RWPE2 (cell line): ENCODE measurements around the gene SLIT3.

Source experiments
- ATAC-seq: fragments of 200-7000 bp; cut with Tn5 transposase; 3 replicates; pipeline ENCODE4 v1.9.1; 2021; ENCODE audit warnings: low read depth
- DNase-seq: peaks from one replicate; pipeline ENCODE4 v3.0.0-alpha.2; 2020; ENCODE audit warnings: low spot score
- H3K27ac ChIP-seq: fragments of 450-650 bp; 2 replicates; pipeline ENCODE4 v1.5.1; 2017; ENCODE audit warnings: mild to moderate bottlenecking; ENCODE audit not compliant: poor library complexity, severe bottlenecking
- H3K27me3 ChIP-seq: fragments of 250-450 bp; sonication (Bioruptor Pico); 2 replicates; pipeline ENCODE4 v1.5.1; 2021; ENCODE audit warnings: mild to moderate bottlenecking, moderate library complexity; ENCODE audit not compliant: insufficient read depth, poor library complexity, severe bottlenecking
- H3K36me3 ChIP-seq: fragments of 250-450 bp; sonication (Bioruptor Pico); 2 replicates; pipeline ENCODE4 v1.5.1; 2020; ENCODE audit warnings: low read depth, mild to moderate bottlenecking, moderate library complexity
- H3K4me1 ChIP-seq: fragments of 250-450 bp; sonication (Bioruptor Pico); 2 replicates; pipeline ENCODE4 v1.5.1; 2021; ENCODE audit warnings: mild to moderate bottlenecking, moderate library complexity; ENCODE audit not compliant: insufficient read depth, poor library complexity, severe bottlenecking
- H3K4me3 ChIP-seq: fragments of 250-450 bp; sonication (Bioruptor Pico); 2 replicates; pipeline ENCODE4 v1.5.1; 2021; ENCODE audit warnings: mild to moderate bottlenecking, moderate library complexity; ENCODE audit not compliant: severe bottlenecking
- H3K9me3 ChIP-seq: fragments of 250-450 bp; sonication (Bioruptor Pico); 2 replicates; pipeline ENCODE4 v1.5.1; 2021; ENCODE audit warnings: mild to moderate bottlenecking, moderate library complexity; ENCODE audit not compliant: severe bottlenecking
- TF ChIP-seq, protein P1 (sequence below): fragments of 450-650 bp; IDR thresholded peaks from one replicate; pipeline ENCODE4 v1.5.1; 2017; ENCODE audit warnings: mild to moderate bottlenecking, moderate library complexity; ENCODE audit not compliant: poor library complexity, severe bottlenecking

Gene SLIT3

GRCh38 chr5:168990679-168991078, 310.3 kb downstream of the SLIT3 start:
- Histone ChIP-seq H3K4me3 (no peak overlapping the region), H3K4me1 (no peaks in the 10 kb centered on the region), H3K9me3 (no peaks in the 10 kb centered on the region), H3K27me3 (no peaks in the 10 kb centered on the region), H3K36me3 (no peaks in the 10 kb centered on the region), H3K27ac (no peak overlapping the region)
- TF ChIP-seq, protein P1, sequence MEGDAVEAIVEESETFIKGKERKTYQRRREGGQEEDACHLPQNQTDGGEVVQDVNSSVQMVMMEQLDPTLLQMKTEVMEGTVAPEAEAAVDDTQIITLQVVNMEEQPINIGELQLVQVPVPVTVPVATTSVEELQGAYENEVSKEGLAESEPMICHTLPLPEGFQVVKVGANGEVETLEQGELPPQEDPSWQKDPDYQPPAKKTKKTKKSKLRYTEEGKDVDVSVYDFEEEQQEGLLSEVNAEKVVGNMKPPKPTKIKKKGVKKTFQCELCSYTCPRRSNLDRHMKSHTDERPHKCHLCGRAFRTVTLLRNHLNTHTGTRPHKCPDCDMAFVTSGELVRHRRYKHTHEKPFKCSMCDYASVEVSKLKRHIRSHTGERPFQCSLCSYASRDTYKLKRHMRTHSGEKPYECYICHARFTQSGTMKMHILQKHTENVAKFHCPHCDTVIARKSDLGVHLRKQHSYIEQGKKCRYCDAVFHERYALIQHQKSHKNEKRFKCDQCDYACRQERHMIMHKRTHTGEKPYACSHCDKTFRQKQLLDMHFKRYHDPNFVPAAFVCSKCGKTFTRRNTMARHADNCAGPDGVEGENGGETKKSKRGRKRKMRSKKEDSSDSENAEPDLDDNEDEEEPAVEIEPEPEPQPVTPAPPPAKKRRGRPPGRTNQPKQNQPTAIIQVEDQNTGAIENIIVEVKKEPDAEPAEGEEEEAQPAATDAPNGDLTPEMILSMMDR, result no peak
- ATAC-seq, result no peak
- no peak for DNase-seq

- Histone ChIP-seq H3K9me3 (no peaks in the 10 kb centered on the region), H3K27ac (no peak overlapping the region), H3K36me3 (no peaks in the 10 kb centered on the region), H3K27me3 (no peaks in the 10 kb centered on the region), H3K4me3 (no peak overlapping the region), H3K4me1 (no peaks in the 10 kb centered on the region)
- ATAC-seq, result no peak
- TF ChIP-seq, protein P1, result no peak
- no peak for DNase-seq
Observed at GRCh38 chr5:168989731-168990505, 311.0 kb downstream of the SLIT3 start.

- ATAC-seq (no peak), DNase-seq (no peak)
- TF ChIP-seq, protein P1, result no peak
- no peak overlapping the region for H3K4me3 ChIP-seq
- H3K36me3 ChIP-seq, result no peaks in the 10 kb centered on the region
- H3K4me1 ChIP-seq, result no peaks in the 10 kb centered on the region
- H3K27me3 ChIP-seq, result no peaks in the 10 kb centered on the region
- H3K9me3 ChIP-seq, result no peaks in the 10 kb centered on the region
- H3K27ac ChIP-seq, result no peak overlapping the region
Observed at GRCh38 chr5:168988699-168989098, 312.2 kb downstream of the SLIT3 start.

DNA sequence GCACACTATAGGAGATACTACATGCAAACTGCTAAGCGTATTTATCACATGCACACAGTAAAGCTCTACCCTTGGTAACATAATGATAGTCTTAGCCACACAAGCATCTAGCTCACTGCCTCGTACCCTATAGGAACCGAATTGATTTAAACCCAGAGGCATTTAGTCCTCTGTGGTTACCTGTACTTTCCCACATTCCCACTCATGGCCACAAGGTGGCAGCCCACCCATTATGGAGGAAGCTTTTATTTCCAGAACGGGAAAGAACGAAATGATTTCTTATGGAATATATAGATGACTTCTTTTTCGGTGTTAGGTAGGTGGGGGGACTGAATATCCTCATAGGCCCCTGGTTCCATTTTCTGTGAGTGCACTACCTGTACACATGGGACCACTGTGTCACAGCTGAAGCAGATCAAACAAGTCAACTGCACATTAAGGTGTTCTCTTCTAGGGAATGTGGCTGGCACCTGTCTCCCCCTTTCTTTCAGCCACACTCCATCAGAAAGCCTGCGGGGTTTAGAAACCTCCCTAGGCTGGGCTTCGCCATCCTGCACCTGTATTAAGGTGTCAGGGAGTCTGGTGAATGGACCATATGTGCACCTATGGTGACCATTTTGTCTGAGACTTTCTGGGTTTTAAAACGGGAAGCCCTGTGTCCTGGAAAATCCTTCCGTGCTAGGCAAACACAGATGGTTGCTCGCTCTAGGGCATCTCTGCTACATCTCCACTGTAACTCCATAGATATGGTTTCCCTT, 313.2 kb downstream of the SLIT3 start:
- ATAC-seq, result peak; percentile 69
- Histone ChIP-seq H3K27ac (no peak overlapping the region), H3K36me3 (no peaks in the 10 kb centered on the region), H3K4me1 (no peaks in the 10 kb centered on the region), H3K27me3 (no peaks in the 10 kb centered on the region), H3K4me3 (no peak overlapping the region), H3K9me3 (no peaks in the 10 kb centered on the region)
- DNase-seq, result no peak
- TF ChIP-seq, protein P1, result peak; percentile 99

DNA sequence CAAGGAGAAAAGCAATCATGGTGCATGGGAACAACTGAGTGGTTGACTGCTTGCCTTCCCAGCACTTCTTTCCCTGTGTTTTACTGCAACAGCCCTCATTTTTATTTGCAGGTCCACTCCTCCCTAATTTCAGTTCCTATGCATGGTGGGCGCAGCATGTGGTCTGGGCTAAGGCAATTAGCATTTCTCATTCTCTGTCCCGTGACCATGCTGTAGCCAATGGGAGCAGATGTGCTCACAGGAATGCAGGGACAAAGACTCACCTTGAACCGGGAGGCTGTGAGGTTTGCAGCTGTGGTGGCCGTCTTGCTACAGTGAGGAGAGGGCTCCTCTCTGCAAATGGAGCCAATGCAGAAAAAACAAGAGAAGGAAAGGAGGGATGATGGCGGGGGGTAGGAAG, 315.5 kb downstream of the SLIT3 start:
- no peaks in the 10 kb centered on the region for H3K9me3 ChIP-seq
- no peaks in the 10 kb centered on the region for H3K4me1 ChIP-seq
- no peaks in the 10 kb centered on the region for H3K36me3 ChIP-seq
- no peak overlapping the region for H3K4me3 ChIP-seq
- ATAC-seq (no peak), DNase-seq (no peak)
- TF ChIP-seq, protein P1, result no peak
- H3K27me3 ChIP-seq, result no peaks in the 10 kb centered on the region
- no peak overlapping the region for H3K27ac ChIP-seq
